GM19193 (cell line): ENCODE measurements around the gene RCL1.

Experiments
- POLR2A ChIP-seq: IDR thresholded peaks from 4 replicates; pipeline ENCODE4 v1.6.1; 2011; ENCODE audit not compliant: insufficient read depth, insufficient read length; ENCODE audit errors: extremely low read depth

The RCL1 gene

GRCh38 chr9:4827224-4827623, 34.5 kb downstream of the RCL1 start:
- TF ChIP-seq POLR2A, result no peak

GRCh38 chr9:4828761-4829160, 36.0 kb downstream of the RCL1 start:
- no peak for TF ChIP-seq POLR2A

GRCh38 chr9:4829969-4830368, 37.2 kb downstream of the RCL1 start:
- TF ChIP-seq POLR2A, result no peak

GRCh38 chr9:4830699-4831098, 38.0 kb downstream of the RCL1 start:
- no peak for TF ChIP-seq POLR2A

- no peak for TF ChIP-seq POLR2A
Measured at GRCh38 chr9:4831119-4831518, 38.4 kb downstream of the RCL1 start.

GRCh38 chr9:4831944-4832343, 39.2 kb downstream of the RCL1 start:
- no peak for TF ChIP-seq POLR2A

GRCh38 chr9:4832786-4833579, 40.2 kb downstream of the RCL1 start:
- no peak for TF ChIP-seq POLR2A

GRCh38 chr9:4833781-4834560, 41.2 kb downstream of the RCL1 start:
- TF ChIP-seq POLR2A, result no peak

GRCh38 chr9:4836676-4837075, 43.9 kb downstream of the RCL1 start:
- no peak for TF ChIP-seq POLR2A

GRCh38 chr9:4837261-4838188, 44.8 kb downstream of the RCL1 start:
- no peak for TF ChIP-seq POLR2A

GRCh38 chr9:4838189-4838546, 45.4 kb downstream of the RCL1 start:
- no peak for TF ChIP-seq POLR2A

- no peak for TF ChIP-seq POLR2A
Measured at GRCh38 chr9:4839470-4839912, 46.7 kb downstream of the RCL1 start.

- no peak for TF ChIP-seq POLR2A
Measured at GRCh38 chr9:4840018-4840417, 47.3 kb downstream of the RCL1 start.

- no peak for TF ChIP-seq POLR2A
Measured at GRCh38 chr9:4842213-4842612, 49.5 kb downstream of the RCL1 start.

GRCh38 chr9:4842734-4843133, 50.0 kb downstream of the RCL1 start:
- TF ChIP-seq POLR2A, result no peak

GRCh38 chr9:4844056-4844838, 51.5 kb downstream of the RCL1 start:
- no peak for TF ChIP-seq POLR2A
